Measurements from ENCODE around the gene SHC2. TPM values are rescaled to one million over a fixed set of nuclear protein-coding genes. Genes with fewer than 3 reads are reported as not detected.

Gene SHC2
- total and polyA plus RNA-seq, 2 experiments from 2014 or later, result 50.8 to 111 TPM

GRCh38 chr19:439167-439900, 21.5 kb downstream of the SHC2 start:
- Histone ChIP-seq H3K79me2 (no peaks in the 10 kb centered on the region), H3K9me3 (ENCODE audit: low read depth) (no peaks in the 10 kb centered on the region), H2AFZ (no peak overlapping the region), H3K4me2 (no peak overlapping the region), H3K4me3 (no peak overlapping the region), H3K27me3 (no peaks in the 10 kb centered on the region), H3K4me1 (ENCODE audit: insufficient read depth) (no peaks in the 10 kb centered on the region), H3K36me3 (replicated peaks; ENCODE audit: insufficient read depth, low read depth) (no peaks in the 10 kb centered on the region), H3K27ac (no peak overlapping the region), H3K9me2 (replicated peaks; ENCODE audit: insufficient read depth) (no peaks in the 10 kb centered on the region), H4K20me1 (ENCODE audit: insufficient read depth, poor library complexity, severe bottlenecking) (no peaks in the 10 kb centered on the region)
- TF ChIP-seq EZH2phosphoT487 (IDR thresholded peaks at IDR 0.05; ENCODE audit: low read depth, severe bottlenecking, unreplicated experiment), result no peak
- no peak for TF ChIP-seq EZH2 (IDR thresholded peaks at IDR 0.05; ENCODE audit: borderline replicate concordance)
- TF ChIP-seq CTCF (IDR thresholded peaks at IDR 0.05; ENCODE audit: poor library complexity), result no peak
- no peak for DNase-seq (ENCODE audit: low spot score)
- WGBS (ENCODE audit: low lambda C conversion rate, missing lambda C conversion rate), result 89% methylated on average over 27 of the region's 27 CpGs

- no peaks in the 10 kb centered on the region for H3K36me3 ChIP-seq (replicated peaks; ENCODE audit: insufficient read depth, low read depth)
- H2AFZ ChIP-seq, result no peak overlapping the region
- no peak overlapping the region for H3K27ac ChIP-seq
- H3K4me1 ChIP-seq (ENCODE audit: insufficient read depth), result no peaks in the 10 kb centered on the region
- no peaks in the 10 kb centered on the region for H3K9me3 ChIP-seq (ENCODE audit: low read depth)
- H3K4me2 ChIP-seq, result no peak overlapping the region
- no peaks in the 10 kb centered on the region for H3K9me2 ChIP-seq (replicated peaks; ENCODE audit: insufficient read depth)
- H3K27me3 ChIP-seq, result no peaks in the 10 kb centered on the region
- no peak for DNase-seq (ENCODE audit: low spot score)
- WGBS (ENCODE audit: low lambda C conversion rate, missing lambda C conversion rate), result 92% methylated on average over 20 of the region's 29 CpGs
- no peak overlapping the region for H3K4me3 ChIP-seq
- H4K20me1 ChIP-seq (ENCODE audit: insufficient read depth, poor library complexity, severe bottlenecking), result no peaks in the 10 kb centered on the region
- TF ChIP-seq CTCF (IDR thresholded peaks at IDR 0.05; ENCODE audit: poor library complexity) (no peak), EZH2 (IDR thresholded peaks at IDR 0.05; ENCODE audit: borderline replicate concordance) (no peak), EZH2phosphoT487 (IDR thresholded peaks at IDR 0.05; ENCODE audit: low read depth, severe bottlenecking, unreplicated experiment) (no peak)
- no peaks in the 10 kb centered on the region for H3K79me2 ChIP-seq
Observed at GRCh38 chr19:438416-438958, 22.3 kb downstream of the SHC2 start.

- no peak overlapping the region for H3K4me3 ChIP-seq
- WGBS (ENCODE audit: low lambda C conversion rate, missing lambda C conversion rate), result 93% methylated on average over 22 of the region's 22 CpGs
Observed at GRCh38 chr19:437041-437440, 23.8 kb downstream of the SHC2 start.

More at GRCh38 chr19:437041-437440, 23.8 kb downstream of the SHC2 start:
- no peak overlapping the region for H2AFZ ChIP-seq
- H3K27ac ChIP-seq, result no peak overlapping the region
- H3K79me2 ChIP-seq, result no peaks in the 10 kb centered on the region
- H3K9me2 ChIP-seq (replicated peaks; ENCODE audit: insufficient read depth), result no peaks in the 10 kb centered on the region
- H4K20me1 ChIP-seq (ENCODE audit: insufficient read depth, poor library complexity, severe bottlenecking), result no peaks in the 10 kb centered on the region
- H3K36me3 ChIP-seq (replicated peaks; ENCODE audit: insufficient read depth, low read depth), result no peaks in the 10 kb centered on the region
- no peaks in the 10 kb centered on the region for H3K27me3 ChIP-seq
- TF ChIP-seq CTCF (IDR thresholded peaks at IDR 0.05; ENCODE audit: poor library complexity) (no peak), EZH2phosphoT487 (IDR thresholded peaks at IDR 0.05; ENCODE audit: low read depth, severe bottlenecking, unreplicated experiment) (no peak), EZH2 (IDR thresholded peaks at IDR 0.05; ENCODE audit: borderline replicate concordance) (no peak)
- no peaks in the 10 kb centered on the region for H3K4me1 ChIP-seq (ENCODE audit: insufficient read depth)
- no peak for DNase-seq (ENCODE audit: low spot score)
- no peaks in the 10 kb centered on the region for H3K9me3 ChIP-seq (ENCODE audit: low read depth)
- H3K4me2 ChIP-seq, result no peak overlapping the region

Measured in hepatocyte (in vitro differentiated cells).